H9 (cell line): ENCODE results near the gene RGS5. TPM values are rescaled to one million over a fixed set of nuclear protein-coding genes. Genes with fewer than 3 reads are reported as not detected.

Experiments
- DNase-seq: peaks from one replicate; pipeline ENCODE4 v3.0.0-alpha.2; 2017
- H2AFZ ChIP-seq: one replicate; pipeline ENCODE4 v1.6.1; 2013; ENCODE audit warnings: mild to moderate bottlenecking, low read length, control low read depth, moderate library complexity
- H2AK5ac ChIP-seq: 2 replicates; pipeline ENCODE4 v1.6.1; 2013; ENCODE audit warnings: low read length, control low read depth, mixed read lengths; ENCODE audit not compliant: insufficient read length
- H2BK120ac ChIP-seq: one replicate; pipeline ENCODE4 v1.6.1; 2013; ENCODE audit warnings: low read depth, mild to moderate bottlenecking, low read length, control low read depth, inconsistent platforms; ENCODE audit not compliant: poor library complexity, severe bottlenecking
- H2BK12ac ChIP-seq: 2 replicates; pipeline ENCODE4 v1.6.1; 2013; ENCODE audit warnings: low read length, control low read depth, mixed read lengths, low read depth; ENCODE audit not compliant: insufficient read length
- H2BK15ac ChIP-seq: 2 replicates; pipeline ENCODE4 v1.6.1; 2013; ENCODE audit warnings: low read depth, low read length, control low read depth
- H2BK20ac ChIP-seq: one replicate; pipeline ENCODE4 v1.6.1; 2013; ENCODE audit warnings: low read depth, mild to moderate bottlenecking, low read length, control low read depth, inconsistent platforms; ENCODE audit not compliant: poor library complexity, severe bottlenecking
- H2BK5ac ChIP-seq: 2 replicates; pipeline ENCODE4 v1.6.1; 2013; ENCODE audit warnings: low read length, control low read depth, mixed read lengths; ENCODE audit not compliant: insufficient read length
- H3K14ac ChIP-seq: 2 replicates; pipeline ENCODE4 v1.6.1; 2013; ENCODE audit warnings: low read length, control low read depth; ENCODE audit not compliant: insufficient read depth
- H3K18ac ChIP-seq: 2 replicates; pipeline ENCODE4 v1.6.1; 2013; ENCODE audit warnings: low read depth, mild to moderate bottlenecking, mixed read lengths, low read length, control low read depth; ENCODE audit not compliant: insufficient read length
- H3K23ac ChIP-seq: 2 replicates; pipeline ENCODE4 v1.6.1; 2013; ENCODE audit warnings: low read length, control low read depth, mixed read lengths, low read depth; ENCODE audit not compliant: insufficient read length
- H3K23me2 ChIP-seq: 2 replicates; pipeline ENCODE4 v1.6.1; 2013; ENCODE audit warnings: low read depth, mild to moderate bottlenecking, mixed read lengths, low read length, control low read depth; ENCODE audit not compliant: insufficient read length, poor library complexity, severe bottlenecking
- H3K27ac ChIP-seq: 2 replicates; pipeline ENCODE4 v1.5.1; 2013; ENCODE audit warnings: low read length, control low read depth, mixed read lengths, low read depth; ENCODE audit not compliant: insufficient read length
- H3K27me3 ChIP-seq: 2 replicates; pipeline ENCODE4 v1.6.1; 2013; ENCODE audit warnings: low read length, control low read depth, inconsistent platforms; ENCODE audit not compliant: insufficient read depth
- H3K4ac ChIP-seq: 2 replicates; pipeline ENCODE4 v1.6.1; 2013; ENCODE audit warnings: low read depth, mild to moderate bottlenecking, control low read depth, inconsistent platforms, low read length, moderate library complexity
- H3K4me1 ChIP-seq: 2 replicates; pipeline ENCODE4 v1.6.1; 2013; ENCODE audit warnings: low read length, control low read depth, inconsistent platforms; ENCODE audit not compliant: insufficient read depth
- H3K4me2 ChIP-seq: 2 replicates; pipeline ENCODE4 v1.6.1; 2013; ENCODE audit warnings: low read length, control low read depth, mixed read lengths; ENCODE audit not compliant: insufficient read length, insufficient read depth
- H3K56ac ChIP-seq: 2 replicates; pipeline ENCODE4 v1.6.1; 2013; ENCODE audit warnings: low read depth, mild to moderate bottlenecking, mixed read lengths, low read length, control low read depth; ENCODE audit not compliant: insufficient read length
- H3K79me1 ChIP-seq: 2 replicates; pipeline ENCODE4 v1.6.1; 2013; ENCODE audit warnings: low read depth, mild to moderate bottlenecking, moderate library complexity, low read length, control low read depth, inconsistent platforms; ENCODE audit not compliant: insufficient read depth, poor library complexity, severe bottlenecking
- H3K79me2 ChIP-seq: 2 replicates; pipeline ENCODE4 v1.6.1; 2013; ENCODE audit warnings: low read length, control low read depth, inconsistent platforms; ENCODE audit not compliant: insufficient read depth
- H3K9ac ChIP-seq: 2 replicates; pipeline ENCODE4 v1.6.1; 2013; ENCODE audit warnings: low read length, control low read depth, mixed read lengths; ENCODE audit not compliant: insufficient read length; ENCODE audit errors: extremely low read depth
- H3K9me3 ChIP-seq: one replicate; pipeline ENCODE4 v1.6.1; 2013; ENCODE audit warnings: low read depth, low read length, inconsistent platforms; ENCODE audit not compliant: control insufficient read depth
- H3T11ph ChIP-seq: one replicate; pipeline ENCODE4 v1.6.1; 2013; ENCODE audit warnings: mild to moderate bottlenecking, low read length, control low read depth, inconsistent platforms
- H4K20me1 ChIP-seq: one replicate; pipeline ENCODE4 v1.6.1; 2013; ENCODE audit not compliant: control insufficient read depth, insufficient read length, insufficient read depth
- H4K5ac ChIP-seq: 2 replicates; pipeline ENCODE4 v1.6.1; 2013; ENCODE audit warnings: low read depth, mild to moderate bottlenecking, mixed read lengths, low read length, control low read depth; ENCODE audit not compliant: insufficient read length
- H4K8ac ChIP-seq: replicated peaks from 2 replicates; pipeline ENCODE4 v1.6.1; 2013; ENCODE audit warnings: low read length, control low read depth, mixed read lengths, low read depth; ENCODE audit not compliant: insufficient read length
- H4K91ac ChIP-seq: 2 replicates; pipeline ENCODE4 v1.6.1; 2013; ENCODE audit warnings: low read depth, mild to moderate bottlenecking, moderate library complexity, mixed read lengths, low read length, control low read depth; ENCODE audit not compliant: insufficient read length
- H3K27ac Mint-ChIP-seq, 3 experiments: 2 replicates in 2 of 3; 3 replicates in 1 of 3; pipeline ENCODE4 v1.8.0; 2020 to 2021; ENCODE audit warnings: mixed read lengths in 3 of 3, mild to moderate bottlenecking in 1 of 3, moderate library complexity in 1 of 3
- H3K27me3 Mint-ChIP-seq: 2 replicates; pipeline ENCODE4 v1.8.0; 2021; ENCODE audit warnings: low read depth, mild to moderate bottlenecking, moderate library complexity, mixed read lengths
- H3K36me3 Mint-ChIP-seq, 3 experiments: 2 replicates in 2 of 3; 3 replicates in 1 of 3; pipeline ENCODE4 v1.8.0; 2020 to 2021; ENCODE audit warnings: low read depth in 3 of 3, mixed read lengths in 3 of 3; ENCODE audit not compliant: insufficient read depth in 1 of 3
- H3K4me1 Mint-ChIP-seq, 2 experiments: 2 replicates each; pipeline ENCODE4 v1.8.0; 2020; ENCODE audit warnings: mixed read lengths in 2 of 2
- H3K4me3 Mint-ChIP-seq, 2 experiments: 2 replicates in 1 of 2; 3 replicates in 1 of 2; pipeline ENCODE4 v1.8.0; 2020 to 2021; ENCODE audit warnings: mild to moderate bottlenecking in 2 of 2, mixed read lengths in 2 of 2, moderate library complexity in 1 of 2
- H3K9me3 Mint-ChIP-seq, 2 experiments: 2 replicates in 1 of 2; 3 replicates in 1 of 2; pipeline ENCODE4 v1.8.0; 2020; ENCODE audit warnings: mild to moderate bottlenecking in 2 of 2, mixed read lengths in 2 of 2, moderate library complexity in 1 of 2
- CTCF ChIP-seq: fragments of 200-600 bp; sonication (generic); conservative IDR thresholded peaks from 3 replicates; pipeline ENCODE4 v1.8.0; 2021; ENCODE audit warnings: antibody characterized with exemption, mild to moderate bottlenecking
- WGBS: extraction: QIAGEN DNeasy Blood & Tissue Kit; methylation state at CpG from one replicate; pipeline ENCODE4 v1.1.7; 2013; ENCODE audit warnings: missing lambda C conversion rate, low lambda C conversion rate, mixed read lengths; ENCODE audit not compliant: insufficient read length; ENCODE audit errors: extremely low coverage; 5-methylcytosine and 5-hydroxymethylcytosine counted together
- total RNA-seq: library from RNA; stranded (reverse); gene quantifications from 2 replicates; pipeline ENCODE4 v1.2.1, GENCODE V29; 2021

The RGS5 gene
- total RNA-seq, 1 experiment from 2014 or later: 30.1 TPM

GRCh38 chr1:163178628-163179027 lies 24.1 kb downstream of the RGS5 start:
- Histone ChIP-seq H3K27ac (no peak overlapping the region), H2BK120ac (no peak overlapping the region), H3K14ac (no peak overlapping the region), H3K27me3 (no peaks in the 10 kb centered on the region), H3K56ac (no peak overlapping the region), H3K79me1 (no peaks in the 10 kb centered on the region), H4K91ac (no peak overlapping the region), H3K23me2 (no peaks in the 10 kb centered on the region), H3K4me1 (no peaks in the 10 kb centered on the region), H2BK12ac (no peak overlapping the region), H2AFZ (no peak overlapping the region), H3K18ac (no peak overlapping the region), H2AK5ac (no peak overlapping the region), H3T11ph (no peak overlapping the region), H3K4me2 (no peak overlapping the region), H4K8ac (no peak overlapping the region), H3K9me3 (no peaks in the 10 kb centered on the region), H2BK15ac (no peak overlapping the region), H2BK5ac (no peak overlapping the region), H4K20me1 (no peaks in the 10 kb centered on the region), H2BK20ac (no peak overlapping the region), H4K5ac (no peak overlapping the region), H3K9ac (no peak overlapping the region), H3K23ac (no peak overlapping the region), H3K4ac (no peak overlapping the region), H3K79me2 (no peaks in the 10 kb centered on the region)
- Mint-ChIP-seq H3K36me3 (no peaks in the 10 kb centered on the region), H3K4me3 (no peak overlapping the region), H3K4me1 (peaks cover 8% of the 10 kb centered on the region in 2 experiments), H3K27ac (no peak overlapping the region), H3K9me3 (no peaks in the 10 kb centered on the region), H3K27me3 (no peaks in the 10 kb centered on the region)
- no peak for DNase-seq
- no peak for TF ChIP-seq CTCF
- no CpG with 5 or more reads among the region's 2 CpGs for WGBS
